Activated T-cell treated with anti-CD3 and anti-CD28 coated beads, Interleukin-2, amount 50 U/mL, for 4 hours (primary cell): ENCODE results near the gene ALDOB. TPM values are rescaled to one million over a fixed set of nuclear protein-coding genes. Genes with fewer than 3 reads are reported as not detected.

Source experiments
- ATAC-seq, 2 donors: fragments of 200-7000 bp; cut with Tn5 transposase; one replicate each; pipeline ENCODE4 v1.10.0; 2021
- DNase-seq: peaks from one replicate; pipeline ENCODE4 v3.0.0-alpha.2; 2020
- H3K27me3 Mint-ChIP-seq: one replicate; pipeline ENCODE4 v1.8.0; 2021; ENCODE audit warnings: low read depth, mixed read lengths
- H3K36me3 Mint-ChIP-seq: one replicate; pipeline ENCODE4 v1.8.0; 2022; ENCODE audit warnings: mixed read lengths; ENCODE audit not compliant: insufficient read depth
- H3K4me1 Mint-ChIP-seq: one replicate; pipeline ENCODE4 v1.8.0; 2021; ENCODE audit warnings: low read depth, mixed read lengths
- H3K4me3 Mint-ChIP-seq: one replicate; pipeline ENCODE4 v1.8.0; 2021; ENCODE audit warnings: mild to moderate bottlenecking, moderate library complexity, mixed read lengths
- H3K9me3 Mint-ChIP-seq: one replicate; pipeline ENCODE4 v1.8.0; 2021; ENCODE audit warnings: mixed read lengths
- total RNA-seq, 3 donors: library from RNA; stranded (reverse); gene quantifications; one replicate each; pipeline ENCODE4 v1.2.1, GENCODE V29; 2021

Gene ALDOB
- total RNA-seq, 3 donors from 2014 or later, result 0.79 to 1.3 (median 0.89) TPM

GRCh38 chr9:101427358-101427757 lies 8.2 kb downstream of the ALDOB start:
- Mint-ChIP-seq H3K27me3 (peaks cover 10% of the 10 kb centered on the region), H3K9me3 (peaks cover 9% of the 10 kb centered on the region), H3K36me3 (no peaks in the 10 kb centered on the region), H3K4me1 (no peaks in the 10 kb centered on the region), H3K4me3 (no peak overlapping the region)
- ATAC-seq (no peak), DNase-seq (no peak)

- DNase-seq (no peak), ATAC-seq (no peak)
- H3K9me3 Mint-ChIP-seq, result peaks cover 34% of the 10 kb centered on the region
- peaks cover 6% of the 10 kb centered on the region for H3K36me3 Mint-ChIP-seq
- no peaks in the 10 kb centered on the region for H3K27me3 Mint-ChIP-seq
- H3K4me1 Mint-ChIP-seq, result no peaks in the 10 kb centered on the region
- H3K4me3 Mint-ChIP-seq, result no peak overlapping the region
These were observed 13.9 kb downstream of the ALDOB start for GRCh38 chr9:101421653-101422065.

- Mint-ChIP-seq H3K27me3 (no peaks in the 10 kb centered on the region), H3K36me3 (peaks cover 6% of the 10 kb centered on the region), H3K4me1 (no peaks in the 10 kb centered on the region), H3K9me3 (peaks cover 42% of the 10 kb centered on the region), H3K4me3 (no peak overlapping the region)
- ATAC-seq (no peak), DNase-seq (no peak)
These were observed 15.7 kb downstream of the ALDOB start for GRCh38 chr9:101419863-101420262.

DNA sequence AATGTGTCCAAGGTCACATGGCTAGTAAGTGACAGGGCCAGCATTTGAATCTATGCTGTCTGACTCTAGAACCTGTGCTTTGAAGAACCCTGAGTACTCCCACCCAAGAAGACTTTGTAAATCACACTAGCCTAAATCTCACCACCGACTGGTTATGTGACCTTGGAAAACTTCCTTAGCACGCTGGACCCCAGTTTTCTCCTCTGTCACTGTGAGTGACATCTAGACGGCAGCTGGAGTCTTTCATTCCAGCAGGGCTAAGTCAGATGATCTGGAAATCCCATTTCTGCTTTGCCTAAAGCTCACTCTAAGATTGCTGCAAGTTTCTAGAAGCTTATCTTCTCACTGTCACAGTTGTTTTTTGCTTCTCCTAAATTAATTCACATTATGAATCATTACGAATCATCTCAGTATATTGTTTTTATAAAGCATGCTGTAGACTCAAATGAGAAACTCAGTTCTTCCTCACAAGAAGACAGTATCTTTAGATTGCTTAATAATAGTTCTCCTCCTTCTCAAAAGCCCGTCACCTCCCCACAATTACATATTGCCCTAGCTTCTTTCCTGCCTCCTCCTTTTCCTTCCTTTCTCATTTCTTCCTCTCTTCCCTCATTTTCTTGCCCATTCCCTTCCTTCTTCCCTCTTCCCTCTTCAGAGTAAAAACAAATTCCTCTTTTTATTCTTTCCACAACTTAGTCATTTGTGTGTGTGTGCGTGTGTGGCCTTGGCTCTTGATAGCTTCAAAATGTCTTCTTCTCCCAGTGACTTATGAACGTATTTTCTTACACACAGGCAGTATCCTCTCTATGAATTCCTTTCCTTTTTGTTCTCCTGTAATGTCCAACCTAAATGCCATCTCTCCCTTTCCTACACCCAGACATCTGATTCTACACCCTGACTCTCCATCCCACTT lies 16.8 kb downstream of the ALDOB start:
- no peak overlapping the region for H3K4me3 Mint-ChIP-seq
- no peaks in the 10 kb centered on the region for H3K27me3 Mint-ChIP-seq
- peaks cover 10% of the 10 kb centered on the region for H3K36me3 Mint-ChIP-seq
- ATAC-seq, result no peak
- H3K4me1 Mint-ChIP-seq, result no peaks in the 10 kb centered on the region
- DNase-seq, result no peak
- H3K9me3 Mint-ChIP-seq, result peaks cover 47% of the 10 kb centered on the region

DNA sequence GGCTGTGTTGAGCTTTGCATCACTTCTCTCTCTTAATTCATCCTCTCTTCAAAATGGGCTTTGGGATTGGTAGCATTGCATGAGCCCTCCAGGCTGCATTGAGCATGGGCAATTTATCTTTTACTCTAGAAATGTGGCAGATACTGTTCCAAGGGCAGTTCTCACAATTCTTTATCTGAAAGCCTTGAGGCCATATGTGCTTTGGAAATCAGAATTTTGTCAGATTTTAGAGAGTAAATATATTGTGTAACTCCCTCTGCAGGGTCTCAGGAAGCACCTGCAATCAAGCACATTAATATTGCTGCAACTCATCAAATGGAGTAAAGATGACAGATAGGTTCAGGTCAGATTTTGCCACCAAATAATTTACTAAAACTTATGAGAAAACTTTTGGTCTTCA lies 17.6 kb downstream of the ALDOB start:
- no peaks in the 10 kb centered on the region for H3K27me3 Mint-ChIP-seq
- peaks cover 15% of the 10 kb centered on the region for H3K36me3 Mint-ChIP-seq
- no peak overlapping the region for H3K4me3 Mint-ChIP-seq
- no peak for DNase-seq
- peaks cover 50% of the 10 kb centered on the region for H3K9me3 Mint-ChIP-seq
- H3K4me1 Mint-ChIP-seq, result no peaks in the 10 kb centered on the region
- ATAC-seq, result no peak

DNA sequence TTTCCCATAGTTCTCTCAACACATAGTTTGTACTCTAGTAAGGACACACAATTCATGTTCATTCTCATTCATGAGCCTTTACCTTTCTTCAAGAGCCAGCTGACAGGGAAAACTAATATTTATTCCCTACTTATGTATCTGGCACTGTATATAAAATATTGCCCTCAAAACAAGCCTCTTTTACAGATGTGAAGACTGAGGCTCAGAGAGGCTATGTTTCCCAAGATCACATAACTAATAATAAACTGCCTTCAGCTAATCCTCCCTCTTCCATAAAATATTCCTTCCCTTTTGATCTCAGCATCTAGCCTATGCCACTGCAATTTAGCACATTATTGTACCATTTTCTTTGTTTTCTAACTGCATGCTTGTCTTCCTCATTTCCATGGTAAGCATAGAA lies 18.2 kb downstream of the ALDOB start:
- DNase-seq (no peak), ATAC-seq (no peak)
- peaks cover 55% of the 10 kb centered on the region for H3K9me3 Mint-ChIP-seq
- peaks cover 20% of the 10 kb centered on the region for H3K36me3 Mint-ChIP-seq
- H3K4me1 Mint-ChIP-seq, result no peaks in the 10 kb centered on the region
- H3K4me3 Mint-ChIP-seq, result no peak overlapping the region
- H3K27me3 Mint-ChIP-seq, result no peaks in the 10 kb centered on the region

DNA sequence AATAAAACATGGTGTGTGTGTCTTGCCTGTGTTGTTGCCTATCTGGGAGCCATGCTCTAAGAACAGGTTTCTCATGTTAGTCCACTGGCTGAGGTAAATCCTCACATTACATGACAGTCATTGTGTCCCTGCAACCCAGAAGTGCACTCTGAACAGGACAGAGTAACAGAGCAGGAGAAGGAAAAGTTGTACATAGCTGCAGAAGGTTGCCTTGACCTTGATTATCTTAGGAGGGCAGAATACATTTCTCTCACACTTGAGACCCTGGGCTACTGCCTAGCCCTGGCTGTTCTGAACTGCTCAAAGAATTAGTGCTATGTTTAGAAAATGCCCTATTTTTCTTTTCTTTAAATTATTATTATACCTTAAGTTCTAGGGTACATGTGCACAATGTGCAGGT lies 20.0 kb downstream of the ALDOB start:
- H3K4me1 Mint-ChIP-seq, result no peaks in the 10 kb centered on the region
- no peak overlapping the region for H3K4me3 Mint-ChIP-seq
- no peak for DNase-seq
- no peaks in the 10 kb centered on the region for H3K27me3 Mint-ChIP-seq
- ATAC-seq, result no peak
- peaks cover 57% of the 10 kb centered on the region for H3K9me3 Mint-ChIP-seq
- peaks cover 27% of the 10 kb centered on the region for H3K36me3 Mint-ChIP-seq

- no peaks in the 10 kb centered on the region for H3K27me3 Mint-ChIP-seq
- H3K36me3 Mint-ChIP-seq, result peaks cover 27% of the 10 kb centered on the region
- no peak for DNase-seq
- H3K4me3 Mint-ChIP-seq, result no peak overlapping the region
- no peak for ATAC-seq
- peaks cover 57% of the 10 kb centered on the region for H3K9me3 Mint-ChIP-seq
- no peaks in the 10 kb centered on the region for H3K4me1 Mint-ChIP-seq
These were observed 20.7 kb downstream of the ALDOB start for GRCh38 chr9:101414839-101415238.

GRCh38 chr9:101409079-101409477 lies 26.5 kb downstream of the ALDOB start:
- H3K27me3 Mint-ChIP-seq, result no peaks in the 10 kb centered on the region
- H3K4me1 Mint-ChIP-seq, result no peaks in the 10 kb centered on the region
- H3K4me3 Mint-ChIP-seq, result no peak overlapping the region
- DNase-seq (no peak), ATAC-seq (no peak)
- peaks cover 71% of the 10 kb centered on the region for H3K36me3 Mint-ChIP-seq
- peaks cover 64% of the 10 kb centered on the region for H3K9me3 Mint-ChIP-seq

DNA sequence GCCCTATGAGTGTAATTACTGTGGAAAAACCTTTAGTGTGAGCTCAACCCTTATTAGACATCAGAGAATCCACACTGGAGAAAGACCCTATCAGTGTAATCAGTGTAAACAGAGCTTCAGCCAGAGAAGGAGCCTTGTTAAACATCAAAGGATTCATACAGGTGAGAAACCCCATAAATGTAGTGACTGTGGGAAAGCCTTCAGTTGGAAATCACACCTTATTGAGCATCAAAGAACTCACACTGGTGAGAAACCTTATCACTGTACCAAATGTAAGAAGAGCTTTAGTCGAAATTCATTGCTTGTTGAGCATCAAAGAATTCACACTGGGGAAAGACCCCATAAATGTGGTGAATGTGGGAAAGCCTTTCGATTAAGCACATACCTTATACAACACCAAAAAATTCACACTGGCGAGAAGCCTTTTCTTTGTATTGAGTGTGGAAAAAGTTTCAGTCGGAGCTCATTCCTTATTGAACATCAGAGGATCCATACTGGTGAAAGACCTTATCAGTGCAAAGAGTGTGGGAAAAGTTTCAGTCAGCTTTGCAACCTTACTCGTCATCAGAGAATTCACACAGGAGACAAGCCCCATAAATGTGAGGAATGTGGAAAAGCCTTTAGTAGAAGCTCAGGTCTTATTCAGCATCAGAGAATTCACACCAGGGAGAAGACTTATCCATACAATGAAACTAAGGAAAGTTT lies 27.0 kb downstream of the ALDOB start:
- no peaks in the 10 kb centered on the region for H3K27me3 Mint-ChIP-seq
- DNase-seq, result no peak
- peaks cover 64% of the 10 kb centered on the region for H3K9me3 Mint-ChIP-seq
- ATAC-seq, result no peak
- H3K4me3 Mint-ChIP-seq, result no peak overlapping the region
- peaks cover 76% of the 10 kb centered on the region for H3K36me3 Mint-ChIP-seq
- H3K4me1 Mint-ChIP-seq, result peaks cover 2% of the 10 kb centered on the region

DNA sequence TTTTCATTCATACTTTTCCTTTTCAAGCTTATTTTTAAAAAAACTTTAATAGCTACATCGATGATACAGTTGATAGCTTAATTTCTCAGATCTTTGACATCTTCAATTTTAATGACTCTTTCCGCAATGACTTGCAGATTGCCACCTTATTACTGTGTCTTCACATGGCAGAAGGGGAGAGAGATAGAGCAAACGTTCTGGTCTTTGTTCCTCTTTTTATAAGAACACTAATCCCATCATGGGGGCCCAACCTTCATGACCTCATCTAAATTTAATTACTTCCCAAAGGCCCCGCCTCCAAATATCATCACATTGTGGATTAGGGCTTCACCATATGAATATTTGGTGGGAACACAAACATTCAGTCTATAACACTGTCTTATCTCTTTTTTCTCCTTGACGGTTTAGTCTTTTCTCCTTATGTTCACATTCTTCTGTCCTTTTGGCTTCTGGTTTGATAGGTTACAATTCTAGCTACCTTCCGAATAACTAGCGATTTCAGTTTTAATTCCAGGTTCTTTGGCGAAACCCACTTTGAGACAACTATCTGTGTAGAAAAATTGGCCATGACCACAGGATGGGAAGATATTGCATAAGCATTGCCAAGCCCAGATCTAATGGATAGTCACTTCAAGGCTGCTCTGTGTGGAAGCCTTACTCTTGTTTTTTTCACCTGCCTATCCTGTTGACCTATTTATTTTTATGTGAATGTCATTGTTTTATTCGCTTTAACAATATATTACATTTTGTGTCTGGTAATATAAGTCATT lies 31.9 kb downstream of the ALDOB start:
- Mint-ChIP-seq H3K27me3 (no peaks in the 10 kb centered on the region), H3K36me3 (peaks cover 82% of the 10 kb centered on the region), H3K4me1 (peaks cover 41% of the 10 kb centered on the region), H3K9me3 (peaks cover 45% of the 10 kb centered on the region), H3K4me3 (no peak overlapping the region)
- DNase-seq (no peak), ATAC-seq (no peak)

DNA sequence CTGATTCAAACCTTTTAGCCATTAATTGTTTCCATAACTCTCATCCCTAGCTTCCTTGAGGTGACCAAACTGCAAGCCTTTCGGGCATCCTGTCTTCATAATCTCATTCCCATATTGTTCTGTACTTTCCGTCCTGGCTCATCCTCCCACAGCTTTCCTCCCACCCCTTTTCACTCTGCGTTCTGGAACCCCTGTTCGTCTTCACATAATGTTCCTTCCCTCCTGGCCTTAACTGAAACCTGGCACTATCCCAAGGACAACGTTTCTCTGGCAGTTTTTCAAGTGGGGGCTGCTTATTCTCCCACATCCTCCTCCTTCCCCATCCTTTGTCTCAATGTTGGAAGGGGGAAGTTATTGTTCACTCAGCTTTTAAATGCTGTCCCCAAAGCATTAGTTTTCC lies 35.5 kb downstream of the ALDOB start:
- DNase-seq, result no peak
- peaks cover 16% of the 10 kb centered on the region for H3K9me3 Mint-ChIP-seq
- peaks cover 60% of the 10 kb centered on the region for H3K36me3 Mint-ChIP-seq
- H3K4me1 Mint-ChIP-seq, result peaks cover 65% of the 10 kb centered on the region
- ATAC-seq, result no peak
- no peaks in the 10 kb centered on the region for H3K27me3 Mint-ChIP-seq
- H3K4me3 Mint-ChIP-seq, result peak overlapping the region; percentile 98

DNA sequence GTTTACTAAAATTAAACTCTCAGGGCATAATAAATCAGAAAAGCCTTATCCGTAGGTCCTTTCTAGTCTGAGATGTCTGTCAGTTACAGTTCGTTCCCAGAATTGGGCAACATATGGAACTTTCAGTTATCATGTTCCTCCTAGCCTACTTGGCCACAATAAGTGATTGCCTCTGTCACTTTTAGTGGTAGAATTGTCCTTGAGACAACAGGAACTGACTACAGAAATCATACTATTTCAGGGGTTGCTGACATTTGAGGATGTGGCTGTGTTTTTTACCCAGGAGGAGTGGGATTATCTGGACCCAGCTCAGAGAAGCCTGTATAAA lies 36.0 kb downstream of the ALDOB start:
- peak overlapping the region; percentile 98 for H3K4me3 Mint-ChIP-seq
- ATAC-seq (no peak), DNase-seq (no peak)
- H3K27me3 Mint-ChIP-seq, result no peaks in the 10 kb centered on the region
- peaks cover 11% of the 10 kb centered on the region for H3K9me3 Mint-ChIP-seq
- peaks cover 70% of the 10 kb centered on the region for H3K4me1 Mint-ChIP-seq
- H3K36me3 Mint-ChIP-seq, result peaks cover 58% of the 10 kb centered on the region

- H3K4me3 Mint-ChIP-seq, result peak overlapping the region; percentile 98
- no peak for ATAC-seq
- H3K36me3 Mint-ChIP-seq, result peaks cover 58% of the 10 kb centered on the region
- no peaks in the 10 kb centered on the region for H3K27me3 Mint-ChIP-seq
- peaks cover 14% of the 10 kb centered on the region for H3K9me3 Mint-ChIP-seq
- H3K4me1 Mint-ChIP-seq, result peaks cover 75% of the 10 kb centered on the region
- DNase-seq, result no peak
These were observed 36.5 kb downstream of the ALDOB start for GRCh38 chr9:101398930-101399642.
